Measurements from ENCODE around the gene TMEM52. TPM values are rescaled to one million over a fixed set of nuclear protein-coding genes. Genes with fewer than 3 reads are reported as not detected.
A peak's percentile ranks its signal among the peaks of the same experiment; 100 is the strongest.
"Not testable (repeated sequence)": the region's sequence is repeated elsewhere in the genome, so short reads cannot be mapped to it uniquely, and the experiment has no call there.

Gene TMEM52
- total RNA-seq, 4 donors from 2014 or later, result 1.7 TPM; not detected in 3

- Histone ChIP-seq H3K27ac (peak within 1 kb of the TSS; percentile 97 to 99), H3K4me3 (peak within 1 kb of the TSS; percentile 74 to 93), H3K4me1 (peaks cover 10 to 19% of the 10 kb centered on the region in 2 donors), H3K9me3 (no peaks in the 10 kb centered on the region), H3K27me3 (no peaks in the 10 kb centered on the region), H3K36me3 (no peaks in the 10 kb centered on the region)
- intact Hi-C loops (cut with DNase I; ENCODE audit: low total_unique reads), result no loop called here
- TF ChIP-seq POLR2A (IDR thresholded peaks at IDR 0.05) (peak; percentile 70 to 94), CTCF (IDR thresholded peaks at IDR 0.05) (peak in 1 of 4 experiments; percentile 15)
- DNase-seq, result peak; percentile 81 to 92
Measured at GRCh38 chr1:1890506-1891348, 28.4 kb downstream of the TMEM52 start, which contains the start of gene GNB1. Gene GNB1 (minus strand): TSS chr1:1891087. CDS start chr1:1825453, 65,634 bp downstream.

GRCh38 chr1:1889847-1890505 is 29.1 kb downstream of the TMEM52 start:
- no peak for DNase-seq
- H3K27ac ChIP-seq, result peak overlapping the region; percentile 97 to 99
- H3K4me1 ChIP-seq, result peaks cover 8 to 18% of the 10 kb centered on the region in 2 donors
- no peaks in the 10 kb centered on the region for H3K27me3 ChIP-seq
- H3K36me3 ChIP-seq, result no peaks in the 10 kb centered on the region
- H3K4me3 ChIP-seq, result peak overlapping the region; percentile 74 to 93
- intact Hi-C loops (cut with DNase I; ENCODE audit: low total_unique reads), result no loop called here
- no peaks in the 10 kb centered on the region for H3K9me3 ChIP-seq
- TF ChIP-seq POLR2A (IDR thresholded peaks at IDR 0.05) (peak in 1 of 2 donors; percentile 13), CTCF (IDR thresholded peaks at IDR 0.05) (no peak)

- TF ChIP-seq CTCF (IDR thresholded peaks at IDR 0.05), result no peak
- TF ChIP-seq POLR2A (IDR thresholded peaks at IDR 0.05), result no peak
- H3K36me3 ChIP-seq, result no peaks in the 10 kb centered on the region
- no peaks in the 10 kb centered on the region for H3K27me3 ChIP-seq
- peaks cover 5 to 10% of the 10 kb centered on the region in 2 donors for H3K4me1 ChIP-seq
- intact Hi-C loops (cut with DNase I; ENCODE audit: low total_unique reads), result no loop called here
- no peak for DNase-seq
- H3K9me3 ChIP-seq, result no peaks in the 10 kb centered on the region
- peak overlapping the region; percentile 74 to 93 for H3K4me3 ChIP-seq
- H3K27ac ChIP-seq, result peak overlapping the region; percentile 97 to 99
Measured at GRCh38 chr1:1889090-1889750, 29.9 kb downstream of the TMEM52 start.

GRCh38 chr1:1883890-1884289 is 35.2 kb downstream of the TMEM52 start:
- H3K4me1 ChIP-seq, result peaks cover 5 to 10% of the 10 kb centered on the region in 2 donors

GRCh38 chr1:1883092-1883873 is 35.8 kb downstream of the TMEM52 start:
- no peak for DNase-seq
- no peak overlapping the region for H3K27ac ChIP-seq
- H3K9me3 ChIP-seq, result no peaks in the 10 kb centered on the region
- peaks cover 5 to 10% of the 10 kb centered on the region in 2 donors for H3K4me1 ChIP-seq
- TF ChIP-seq POLR2A (IDR thresholded peaks at IDR 0.05) (no peak), CTCF (IDR thresholded peaks at IDR 0.05) (no peak)
- intact Hi-C loops (cut with DNase I; ENCODE audit: low total_unique reads), result no loop called here
- H3K27me3 ChIP-seq, result no peaks in the 10 kb centered on the region
- H3K36me3 ChIP-seq, result no peaks in the 10 kb centered on the region
- no peak overlapping the region for H3K4me3 ChIP-seq

More at GRCh38 chr1:1883890-1884289, 35.2 kb downstream of the TMEM52 start:
- H3K9me3 ChIP-seq; H3K4me3 ChIP-seq; H3K36me3 ChIP-seq; intact Hi-C loops (cut with DNase I; ENCODE audit: low total_unique reads); H3K27me3 ChIP-seq; DNase-seq; H3K27ac ChIP-seq: not testable (repeated sequence)
